SK-N-DZ (cell line): ENCODE measurements around the gene KLHL21. TPM values are rescaled to one million over a fixed set of nuclear protein-coding genes. Genes with fewer than 3 reads are reported as not detected.
"Not testable (repeated sequence)": the region's sequence is repeated elsewhere in the genome, so short reads cannot be mapped to it uniquely, and the experiment has no call there.

ENCODE experiments used
- DNase-seq: peaks from one replicate; pipeline ENCODE4 v3.0.0-alpha.2; 2015; ENCODE audit warnings: low spot score
- polyA plus RNA-seq, 2 experiments: library from polyadenylated mRNA; depleted of rRNA; stranded (reverse); fragments of >200 nt; gene quantifications; 2 replicates each; pipeline ENCODE4 v1.2.3, GENCODE V29; 2014

The KLHL21 gene, protein sequence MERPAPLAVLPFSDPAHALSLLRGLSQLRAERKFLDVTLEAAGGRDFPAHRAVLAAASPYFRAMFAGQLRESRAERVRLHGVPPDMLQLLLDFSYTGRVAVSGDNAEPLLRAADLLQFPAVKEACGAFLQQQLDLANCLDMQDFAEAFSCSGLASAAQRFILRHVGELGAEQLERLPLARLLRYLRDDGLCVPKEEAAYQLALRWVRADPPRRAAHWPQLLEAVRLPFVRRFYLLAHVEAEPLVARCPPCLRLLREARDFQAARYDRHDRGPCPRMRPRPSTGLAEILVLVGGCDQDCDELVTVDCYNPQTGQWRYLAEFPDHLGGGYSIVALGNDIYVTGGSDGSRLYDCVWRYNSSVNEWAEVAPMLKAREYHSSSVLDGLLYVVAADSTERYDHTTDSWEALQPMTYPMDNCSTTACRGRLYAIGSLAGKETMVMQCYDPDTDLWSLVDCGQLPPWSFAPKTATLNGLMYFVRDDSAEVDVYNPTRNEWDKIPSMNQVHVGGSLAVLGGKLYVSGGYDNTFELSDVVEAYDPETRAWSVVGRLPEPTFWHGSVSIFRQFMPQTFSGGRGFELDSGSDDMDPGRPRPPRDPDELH
- polyA plus RNA-seq (2014; cell fraction: cytosol; rRNA removed) = 20.7 and 21.6 TPM in 2 replicates
- 17.5 and 18.7 TPM in 2 replicates for polyA plus RNA-seq (2014; cell fraction: nucleus; rRNA removed)

DNA sequence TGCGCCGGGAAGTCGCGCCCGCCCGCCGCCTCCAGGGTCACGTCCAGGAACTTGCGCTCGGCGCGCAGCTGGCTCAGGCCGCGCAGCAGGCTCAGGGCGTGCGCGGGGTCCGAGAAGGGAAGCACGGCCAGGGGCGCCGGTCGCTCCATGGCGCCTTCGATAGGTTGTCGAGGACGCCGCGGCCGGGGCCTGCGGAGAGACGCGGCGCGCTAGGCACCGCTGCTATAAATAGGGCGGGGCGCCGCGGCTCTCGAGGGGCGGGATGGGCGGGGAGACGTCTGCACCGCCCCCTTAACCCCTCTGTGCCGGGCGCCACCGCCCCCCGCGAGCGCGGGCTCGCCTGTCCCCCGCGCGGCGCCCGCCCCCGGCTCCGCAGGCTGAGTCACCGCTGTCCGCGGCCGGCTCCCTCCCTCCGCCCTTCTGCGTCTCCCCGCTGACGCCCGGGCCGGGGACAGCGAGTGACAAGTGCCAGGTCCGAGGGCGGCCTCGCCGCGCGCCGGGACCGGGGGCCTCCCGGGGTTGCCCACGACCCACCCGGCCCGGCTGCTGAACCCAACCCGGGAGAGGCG is at the start of gene KLHL21:
Gene KLHL21, minus strand, starts transcription at position 201 of the 569 bp plus-strand sequence. Its CDS starts 52 bp downstream, at position 149.
- peak; percentile 81 for DNase-seq

DNA sequence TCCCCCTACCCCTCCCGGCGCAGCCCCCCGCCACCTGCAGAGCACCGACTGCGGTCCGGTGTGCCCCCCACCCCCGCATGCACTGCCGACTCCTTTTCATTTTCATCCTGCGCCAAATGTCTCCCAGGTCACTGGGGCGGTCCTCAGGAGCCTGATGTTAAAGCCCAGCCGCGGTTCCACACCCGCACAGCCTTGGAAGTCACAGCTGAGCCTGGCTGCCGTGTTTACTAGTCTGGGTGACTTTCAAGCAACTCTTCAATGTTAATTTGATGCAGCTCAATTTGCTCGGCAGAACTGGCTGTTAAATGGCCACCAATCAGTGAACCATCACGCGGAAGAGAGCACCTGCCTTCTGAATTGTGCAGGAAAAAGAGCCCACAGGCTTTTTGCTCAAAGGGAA is 49.2 kb upstream of the KLHL21 start:
- DNase-seq = no peak

DNA sequence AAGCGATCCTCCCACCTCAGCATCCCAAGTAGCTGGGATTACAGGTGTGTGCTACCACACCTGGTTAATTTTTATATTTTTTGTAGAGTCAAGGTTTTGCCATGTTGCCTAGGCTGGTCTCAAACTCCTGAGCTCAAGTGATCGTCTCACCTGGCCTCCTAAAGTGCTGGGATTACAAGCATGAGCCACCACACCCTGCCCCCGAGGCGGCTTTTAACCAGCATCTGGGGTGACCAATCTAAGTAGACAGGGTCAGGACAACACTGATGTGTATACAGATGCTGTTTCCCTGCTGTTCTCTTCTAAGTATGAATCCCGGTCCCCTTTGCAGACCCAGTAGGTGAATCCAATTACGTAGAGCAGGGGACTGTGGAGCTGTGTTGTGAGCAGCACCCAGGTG is 45.9 kb upstream of the KLHL21 start:
- no peak for DNase-seq

DNA sequence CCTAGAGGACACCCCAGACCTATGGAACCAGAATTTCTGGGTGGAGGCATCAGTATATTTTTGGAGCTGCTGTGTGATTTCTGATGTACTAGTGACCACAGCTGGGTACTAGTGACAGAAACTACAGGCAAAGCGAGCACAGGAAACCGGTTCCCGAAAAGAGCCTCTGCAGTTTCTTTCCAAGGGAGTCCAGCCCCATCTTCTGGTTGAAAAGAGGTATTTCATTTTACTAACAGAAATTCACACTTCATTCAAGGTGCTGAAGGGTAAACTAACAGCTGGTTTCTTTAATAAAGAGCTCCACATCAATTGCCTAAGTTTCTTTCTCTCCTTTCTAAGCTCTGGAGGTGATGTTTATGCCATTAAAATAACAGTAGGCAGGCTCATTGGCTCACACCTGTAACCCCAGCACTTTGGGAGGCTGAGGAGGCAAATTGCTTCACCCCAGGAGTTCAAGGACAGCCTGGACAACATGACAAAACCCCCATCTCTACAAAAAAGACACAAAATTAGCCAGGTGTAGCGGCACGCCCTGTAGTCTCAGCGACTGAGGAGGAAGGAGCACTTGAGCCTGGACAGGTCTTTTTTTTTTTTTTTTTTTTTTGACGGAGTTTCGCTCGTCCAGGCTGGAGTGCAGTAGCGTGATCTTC is 44.0 kb upstream of the KLHL21 start:
- no peak for DNase-seq

DNA sequence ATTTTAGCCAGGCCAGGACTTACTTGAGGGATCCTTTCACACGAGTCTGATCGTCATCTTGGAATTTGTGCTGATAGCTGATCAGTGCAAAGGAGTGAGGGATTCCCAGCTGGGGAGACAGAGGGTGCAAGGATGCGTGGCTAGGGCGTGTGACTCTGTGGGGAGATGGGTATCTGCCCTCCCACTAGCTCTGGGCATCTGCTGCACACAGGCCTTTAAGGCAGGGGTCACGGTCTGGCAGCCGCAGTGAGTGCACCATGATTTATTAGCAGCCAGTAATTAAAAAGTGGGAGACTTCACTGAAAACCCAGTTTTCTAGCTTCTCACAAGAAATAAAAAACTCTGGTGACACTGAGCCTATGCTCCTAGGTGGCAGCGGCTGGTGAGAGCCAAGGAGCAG is 42.3 kb upstream of the KLHL21 start:
- no peak for DNase-seq

DNA sequence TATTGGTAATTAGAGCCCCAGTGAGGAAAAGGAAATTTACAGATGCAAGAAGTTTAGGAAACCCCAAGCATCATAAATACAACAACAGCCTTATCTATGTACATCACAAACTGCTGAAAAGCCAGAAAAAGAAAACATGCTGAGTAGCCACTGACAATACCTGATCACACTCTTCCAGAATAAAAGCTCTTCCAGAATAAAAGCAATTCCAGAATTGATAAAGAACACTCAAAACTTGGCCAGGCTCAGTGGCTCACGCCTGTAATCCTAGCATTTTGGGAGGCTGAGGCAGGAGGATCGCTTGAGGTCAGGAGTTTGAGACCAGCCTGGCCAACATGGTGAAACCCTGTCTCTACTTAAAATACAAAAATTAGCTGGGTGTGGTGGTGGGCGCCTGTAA is 38.2 kb upstream of the KLHL21 start:
- not testable (repeated sequence) for DNase-seq

DNA sequence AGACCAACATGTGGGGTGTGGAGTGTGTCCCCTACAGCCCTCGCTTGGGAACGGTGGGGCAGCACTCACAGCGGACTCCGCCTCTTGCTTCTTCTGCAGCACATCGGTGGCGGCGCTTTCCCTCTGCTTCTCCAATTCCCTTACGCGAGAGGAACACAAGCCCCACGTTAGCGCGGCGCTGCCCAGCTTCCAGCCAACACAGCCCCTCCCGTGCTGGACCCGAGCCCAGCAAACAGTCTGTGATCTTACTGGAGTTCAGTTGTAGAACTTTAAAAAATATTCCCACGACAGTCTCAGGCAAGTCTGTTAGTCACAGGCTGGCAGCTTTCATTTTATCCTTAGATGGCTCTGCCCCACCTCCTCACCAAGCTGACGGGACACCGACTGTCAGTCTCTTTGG is 35.6 kb upstream of the KLHL21 start:
- no peak for DNase-seq

DNA sequence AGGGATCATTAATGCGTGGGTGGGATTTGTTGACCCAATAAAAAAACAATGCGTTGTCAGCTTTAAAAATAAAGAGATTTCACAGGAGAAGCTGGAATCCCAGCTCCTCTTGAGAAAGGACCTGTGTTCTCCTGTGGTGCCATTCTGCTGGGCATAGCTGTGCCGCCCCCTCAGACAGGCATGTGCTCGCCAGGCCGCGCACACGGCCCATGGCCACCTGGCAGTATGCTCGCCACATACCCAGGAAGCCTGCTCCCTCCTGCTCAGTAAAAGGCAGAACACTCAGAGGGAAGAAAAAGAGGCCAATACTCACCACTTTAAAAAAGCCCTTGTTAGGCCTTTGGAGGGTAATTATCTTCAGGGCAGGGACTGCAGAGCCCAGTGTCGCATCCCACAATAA is 35.1 kb upstream of the KLHL21 start:
- no peak for DNase-seq

DNA sequence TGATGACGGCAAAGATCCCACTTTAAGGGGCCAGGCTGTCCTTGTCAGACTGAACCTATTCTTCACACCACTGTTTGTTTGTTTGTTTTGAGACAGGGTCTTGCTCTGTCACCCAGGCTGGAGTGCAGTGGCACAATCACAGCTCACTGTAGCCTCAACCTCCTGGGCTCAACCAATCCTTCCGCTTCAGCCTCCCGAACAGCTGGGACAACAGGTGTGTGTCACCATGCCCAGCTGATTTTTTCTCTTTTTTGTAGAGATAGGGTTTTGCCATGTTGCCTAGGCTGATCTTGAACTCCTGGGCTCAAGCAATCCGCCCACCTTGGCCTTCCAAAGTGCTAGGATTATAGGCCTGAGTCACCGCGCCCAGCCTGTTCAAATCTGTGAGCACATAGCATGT is 34.1 kb upstream of the KLHL21 start:
- DNase-seq = not testable (repeated sequence)

DNA sequence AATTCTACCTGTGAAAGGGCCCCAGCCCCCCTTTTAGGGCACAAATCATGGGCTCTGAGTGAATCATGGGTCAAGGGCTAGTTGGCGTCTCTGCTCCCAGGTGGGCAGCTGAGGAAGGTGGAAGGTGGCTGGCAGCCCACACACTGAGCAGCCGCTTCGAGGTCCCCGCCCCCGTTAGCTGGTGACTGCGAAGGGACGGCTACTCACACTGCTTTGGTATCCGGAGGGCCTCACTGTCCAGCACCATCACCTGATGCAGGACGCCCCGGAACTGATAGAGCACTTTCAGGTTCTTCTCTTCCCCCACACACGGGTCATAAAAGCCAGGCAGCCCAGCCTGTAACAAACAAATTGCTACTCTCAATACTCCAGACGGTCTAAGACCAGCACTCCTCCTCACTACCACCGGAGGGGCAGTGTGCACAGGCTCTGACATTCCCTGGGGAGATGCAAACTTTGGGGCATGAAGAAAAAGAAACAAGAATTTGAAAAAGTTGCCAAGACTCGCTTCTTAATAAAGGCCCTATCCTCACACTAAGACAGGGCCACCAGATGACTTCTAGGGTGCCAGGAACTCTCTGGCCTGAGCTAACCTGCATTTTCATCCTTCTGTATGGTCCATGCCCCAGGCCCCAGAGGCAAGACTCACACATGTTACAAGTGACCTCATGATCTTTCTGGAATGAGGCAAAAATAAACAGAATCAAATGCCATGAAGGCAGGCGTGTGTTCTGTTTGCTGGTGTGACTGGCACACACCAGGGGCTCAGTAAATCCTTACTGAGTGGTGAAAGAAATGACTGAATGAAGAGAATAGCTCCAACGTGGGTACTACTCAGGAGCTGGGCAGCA is 33.5 kb upstream of the KLHL21 start:
- no peak for DNase-seq

DNA sequence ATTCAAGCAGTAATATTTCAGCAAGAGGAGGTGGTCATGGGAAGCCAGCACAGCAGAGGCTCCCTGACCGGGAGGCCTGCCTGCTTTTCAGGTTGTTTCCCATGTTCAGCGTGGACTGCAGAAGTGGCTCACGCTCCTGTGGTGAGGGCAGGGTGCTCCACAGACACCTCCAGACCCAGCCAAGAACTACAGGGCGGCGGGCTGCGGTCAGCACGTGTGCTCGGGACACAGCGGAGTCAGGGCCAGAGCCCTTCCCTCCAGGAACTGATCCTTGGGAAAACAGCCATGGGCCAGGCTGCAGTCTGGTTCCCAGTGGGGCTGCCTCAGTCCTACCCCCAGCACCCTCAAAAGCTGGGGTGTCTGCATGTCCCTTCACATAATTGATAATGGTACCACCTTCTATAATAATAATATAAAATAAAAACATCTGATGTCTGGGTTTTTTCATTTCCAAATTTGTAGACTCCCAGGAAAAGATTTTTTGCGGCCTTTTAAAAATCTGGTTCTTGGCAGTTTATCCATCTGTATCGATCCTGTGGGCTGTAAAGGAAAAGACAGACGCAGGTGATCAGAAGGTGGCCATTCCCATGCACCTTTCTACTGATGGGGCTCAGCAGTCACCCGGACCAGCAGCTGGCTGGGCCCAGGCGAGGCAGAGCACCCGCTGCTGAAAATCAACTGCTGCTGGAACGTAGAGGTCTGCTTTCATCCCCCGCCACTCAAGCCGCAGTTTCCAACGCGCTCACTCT is 32.7 kb upstream of the KLHL21 start:
- no peak for DNase-seq

DNA sequence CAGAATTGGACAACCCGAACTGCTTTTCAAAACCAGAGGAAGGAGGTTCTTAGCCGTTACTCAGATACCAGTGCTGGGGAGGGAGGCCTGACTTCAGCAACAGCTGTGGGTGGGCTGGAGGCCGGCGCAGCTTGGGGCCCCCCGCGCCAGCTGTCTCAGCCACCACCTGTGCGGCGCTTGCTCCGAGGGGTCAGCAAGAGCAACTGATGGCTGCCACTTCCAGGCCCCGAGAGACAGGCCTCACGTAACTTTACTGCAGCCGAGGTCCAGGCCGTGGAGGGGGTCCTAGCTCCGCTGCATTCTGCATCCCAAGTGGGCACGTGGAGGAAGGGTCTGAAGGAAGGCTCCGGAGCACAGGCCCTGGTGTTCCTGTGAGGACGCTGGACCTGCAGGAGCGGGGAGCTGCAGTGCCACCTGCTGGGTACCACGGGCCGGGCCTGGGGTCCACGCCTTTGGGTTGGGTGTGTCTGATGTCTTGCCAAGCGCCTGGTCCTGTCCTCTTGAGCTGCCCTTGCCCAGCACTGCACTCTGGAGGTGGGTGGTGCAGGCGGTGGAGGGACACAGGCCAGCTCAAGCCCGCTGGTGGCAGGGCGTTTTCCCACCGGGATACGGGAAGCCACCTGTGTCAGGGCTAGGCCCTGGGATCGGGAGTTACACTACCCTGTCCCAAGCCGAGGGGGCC is 31.8 kb upstream of the KLHL21 start:
- DNase-seq = no peak

DNA sequence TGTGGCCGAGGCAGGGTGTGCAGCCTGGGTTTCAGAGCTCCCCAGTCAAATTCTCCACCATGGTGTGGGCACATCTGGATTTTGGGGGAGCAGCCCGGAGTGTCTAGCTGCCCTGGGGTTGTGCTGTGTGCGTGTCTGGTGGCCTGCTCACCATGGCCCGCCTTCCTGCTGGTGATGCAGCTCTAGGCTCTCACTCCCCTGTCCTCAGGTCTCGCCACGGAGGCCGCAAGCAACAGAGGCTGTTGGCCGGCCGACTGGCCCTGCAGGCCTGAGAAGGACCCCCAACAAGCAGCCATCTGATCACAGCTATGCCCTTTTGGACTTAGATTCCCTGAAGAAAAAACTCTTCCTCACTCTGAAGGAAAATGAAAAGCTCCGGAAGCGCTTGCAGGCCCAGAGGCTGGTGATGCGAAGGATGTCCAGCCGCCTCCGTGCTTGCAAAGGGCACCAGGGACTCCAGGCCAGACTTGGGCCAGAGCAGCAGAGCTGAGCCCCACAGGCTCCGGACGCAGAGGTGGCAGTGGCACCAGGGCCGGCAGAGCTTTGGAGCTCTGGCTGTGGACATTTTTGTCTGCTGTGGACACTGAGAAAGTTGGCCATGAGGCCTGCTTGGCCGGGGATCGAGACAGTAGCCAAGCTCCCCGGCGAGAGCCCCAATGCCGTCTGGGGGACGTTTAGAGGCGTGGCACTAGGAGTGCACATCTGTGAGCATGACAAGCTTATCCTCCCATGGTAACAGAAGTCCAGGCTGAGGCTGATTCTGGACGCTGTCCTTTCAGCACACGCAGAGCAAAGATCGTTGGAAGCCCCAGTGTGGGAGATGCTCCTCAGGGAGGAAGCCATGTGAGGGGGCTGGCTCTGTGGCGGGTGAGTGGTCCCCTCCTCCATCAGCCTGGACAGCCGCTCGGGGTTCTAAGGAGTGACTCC is 30.2 kb upstream of the KLHL21 start:
- DNase-seq = no peak

DNA sequence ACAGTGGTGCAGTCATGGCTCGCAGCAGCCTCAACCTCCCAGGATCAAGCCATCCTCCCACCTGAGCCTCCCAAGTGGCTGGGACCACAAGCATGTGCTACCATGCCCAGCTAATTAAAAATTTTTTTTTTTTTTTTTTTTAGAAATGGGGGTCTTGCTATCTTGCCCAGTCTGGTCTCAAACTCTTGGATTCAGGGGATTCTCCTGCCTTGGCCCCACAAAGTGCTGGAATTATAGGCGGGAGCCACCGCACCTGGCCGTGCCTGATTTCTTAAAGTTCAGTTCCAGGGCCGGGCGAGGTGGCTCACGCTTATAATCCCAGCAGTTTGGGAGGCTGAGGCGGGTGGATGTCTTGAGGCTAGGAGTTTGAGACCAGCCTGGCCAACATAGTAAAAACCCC is 28.4 kb upstream of the KLHL21 start:
- no peak for DNase-seq

DNA sequence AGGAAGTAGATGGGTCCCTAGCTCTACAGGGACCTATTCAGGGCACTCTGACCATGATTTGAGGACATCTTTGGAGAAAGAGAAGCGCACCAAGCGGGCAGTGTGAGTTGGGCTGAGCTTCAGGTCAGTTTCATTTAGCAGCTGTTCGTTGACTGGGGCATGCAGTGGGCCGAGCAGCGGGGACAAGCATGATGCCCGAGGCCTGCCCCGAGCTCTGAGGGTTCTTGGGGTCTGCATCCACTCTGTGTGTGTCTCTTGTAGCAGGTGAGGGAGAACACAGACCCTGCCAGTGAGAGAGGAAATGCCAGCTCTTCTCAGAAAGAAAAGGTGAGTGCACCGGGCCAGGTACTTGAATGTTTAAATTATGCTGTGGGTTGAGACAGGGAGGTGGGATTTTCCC is 27.4 kb upstream of the KLHL21 start:
- DNase-seq = no peak

DNA sequence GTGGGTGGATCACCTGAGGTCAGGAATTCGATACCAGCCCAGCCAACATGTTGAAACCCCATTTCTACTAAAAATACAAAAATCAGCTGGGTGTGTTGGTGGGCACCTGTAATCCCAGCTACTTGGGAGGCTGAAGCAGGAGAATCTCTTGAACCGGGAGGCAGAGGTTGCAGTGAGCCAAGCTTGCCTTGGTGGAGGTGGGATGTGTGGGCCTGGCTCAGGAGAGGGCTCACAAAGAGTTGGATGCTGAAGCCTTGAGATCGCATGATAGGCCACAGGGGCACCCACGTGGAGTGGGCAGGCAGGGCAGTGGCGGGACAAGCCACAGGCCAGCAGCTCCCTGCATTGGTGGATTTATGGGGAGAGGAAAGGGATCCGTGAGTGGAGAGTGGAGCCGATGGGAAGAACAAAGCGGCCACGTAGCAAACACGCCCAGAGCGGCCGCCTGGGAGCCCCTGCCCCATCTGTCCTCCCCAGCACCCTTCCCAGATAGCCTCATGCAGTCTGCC is 26.4 kb upstream of the KLHL21 start:
- DNase-seq = no peak

DNA sequence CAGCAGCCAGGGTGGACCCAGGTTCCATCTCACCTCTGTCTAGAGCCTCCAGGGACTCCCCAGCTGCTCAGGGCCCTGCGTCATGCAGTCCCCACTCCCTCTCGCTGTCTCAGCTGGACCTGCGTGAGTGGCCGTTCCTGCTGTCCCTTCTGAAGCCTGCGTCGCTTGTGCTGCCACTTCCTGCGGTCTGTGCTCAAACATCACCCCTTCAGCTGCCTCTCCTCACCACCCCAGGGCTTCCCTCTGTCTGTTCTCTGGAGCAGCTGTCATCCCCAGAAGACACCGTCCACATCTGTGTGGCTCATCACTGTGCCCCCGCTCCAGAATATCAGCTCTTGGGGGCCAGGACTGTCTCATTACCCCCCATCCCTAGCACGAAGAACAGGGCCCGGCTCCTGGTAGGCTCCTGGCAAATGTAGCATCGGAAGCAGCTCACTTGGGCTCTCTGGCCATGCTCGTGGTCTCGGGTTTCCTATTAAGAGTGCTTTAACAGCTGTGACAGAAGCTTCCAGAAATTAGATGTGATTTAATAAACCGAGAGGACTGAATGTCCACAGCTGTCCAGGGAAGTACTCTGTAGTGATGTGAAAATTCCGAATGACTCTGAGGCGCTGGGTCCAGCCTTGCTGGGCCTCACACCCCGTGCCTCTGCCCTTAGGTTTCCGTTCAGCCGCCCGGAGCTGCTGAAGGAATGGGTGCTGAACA is 25.3 kb upstream of the KLHL21 start:
- DNase-seq = no peak

DNA sequence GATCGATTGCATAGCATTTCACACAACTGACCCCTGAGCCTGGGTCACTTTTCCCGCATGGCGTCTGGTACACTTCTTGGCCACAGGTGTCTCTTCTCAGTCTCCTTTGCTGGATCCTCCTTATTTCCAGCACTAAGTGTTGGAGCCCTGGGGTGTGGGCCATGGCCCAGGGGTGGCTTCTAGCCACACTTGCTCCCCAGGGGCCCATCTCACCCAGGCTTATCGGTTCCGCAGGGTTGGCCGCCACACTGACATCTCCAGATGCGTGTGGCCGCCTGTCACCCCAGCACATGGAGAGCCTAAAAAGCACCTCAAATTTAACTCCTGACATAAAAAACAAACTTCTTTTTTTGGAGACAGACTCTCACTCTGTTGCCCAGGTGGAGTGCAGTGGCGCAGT is 24.4 kb upstream of the KLHL21 start:
- DNase-seq = no peak
